ENCODE results near the gene DPM3. TPM values are rescaled to one million over a fixed set of nuclear protein-coding genes. Genes with fewer than 3 reads are reported as not detected.

Gene DPM3
- total and polyA plus RNA-seq, 7 donors = 29.2 to 220 (median 143) TPM

- Histone ChIP-seq H3K4me1 (peaks cover 0 to 2% (median 1%) of the 10 kb centered on the region in 4 donors), H3K36me3 (no peaks in the 10 kb centered on the region), H3K9me3 (no peaks in the 10 kb centered on the region), H3K27me3 (no peaks in the 10 kb centered on the region), H3K27ac (no peak overlapping the region), H3K4me3 (no peak overlapping the region)
- WGBS, 2 donors = 89 to 94% methylated on average over 7 of the region's 7 CpGs
- peak; percentile 46 for DNase-seq
- no peak for TF ChIP-seq POLR2AphosphoS5 (IDR thresholded peaks at IDR 0.05)
- intact Hi-C loops (cut with DNase I) = no loop called here
These were observed 41.8 kb upstream of the DPM3 start for GRCh38 chr1:155182052-155182550.

- H3K4me3 ChIP-seq = no peak overlapping the region
- H3K4me1 ChIP-seq = peaks cover 0 to 8% (median 6%) of the 10 kb centered on the region in 4 donors
- peak; percentile 40 for DNase-seq
- TF ChIP-seq CTCF (IDR thresholded peaks at IDR 0.05) (no peak), POLR2A (IDR thresholded peaks at IDR 0.05) (no peak), POLR2AphosphoS5 (IDR thresholded peaks at IDR 0.05) (no peak), EP300 (IDR thresholded peaks at IDR 0.05) (no peak)
- no peaks in the 10 kb centered on the region for H3K9me3 ChIP-seq
- intact Hi-C loops (cut with DNase I) = no loop called here
- H3K27me3 ChIP-seq = no peaks in the 10 kb centered on the region
- 93 to 95% methylated on average over 18 of the region's 18 CpGs for WGBS, 2 donors
- no peaks in the 10 kb centered on the region for H3K36me3 ChIP-seq
- H3K27ac ChIP-seq = no peak overlapping the region
These were observed 41.2 kb upstream of the DPM3 start for GRCh38 chr1:155181371-155182051.

- intact Hi-C loops (cut with DNase I) = no loop called here
- peaks cover 4 to 18% (median 12%) of the 10 kb centered on the region in 3 donors for H3K27me3 ChIP-seq
- peaks cover 0 to 17% (median 10%) of the 10 kb centered on the region in 4 donors for H3K4me1 ChIP-seq
- TF ChIP-seq POLR2A (IDR thresholded peaks at IDR 0.05) (no peak), CTCF (IDR thresholded peaks at IDR 0.05) (no peak), POLR2AphosphoS5 (IDR thresholded peaks at IDR 0.05) (no peak), EP300 (IDR thresholded peaks at IDR 0.05) (no peak)
- H3K4me3 ChIP-seq = no peak overlapping the region
- DNase-seq = peak; percentile 57
- no peaks in the 10 kb centered on the region for H3K36me3 ChIP-seq
- H3K9me3 ChIP-seq = no peaks in the 10 kb centered on the region
- no peak overlapping the region for H3K27ac ChIP-seq
- 67 to 91% methylated on average over 31 of the region's 31 CpGs for WGBS, 2 donors
These were observed 39.0 kb upstream of the DPM3 start for GRCh38 chr1:155179112-155180031.

GRCh38 chr1:155178441-155179111 lies 38.2 kb upstream of the DPM3 start:
- peak; percentile 56 for DNase-seq
- intact Hi-C loops (cut with DNase I) = no loop called here
- Histone ChIP-seq H3K4me1 (peaks cover 0 to 25% (median 14%) of the 10 kb centered on the region in 4 donors), H3K9me3 (no peaks in the 10 kb centered on the region), H3K4me3 (no peak overlapping the region), H3K27me3 (peaks cover 12 to 26% (median 20%) of the 10 kb centered on the region in 3 donors), H3K27ac (no peak overlapping the region), H3K36me3 (no peaks in the 10 kb centered on the region)
- TF ChIP-seq POLR2AphosphoS5 (IDR thresholded peaks at IDR 0.05) = no peak
- 83 to 89% methylated on average over 30 of the region's 30 CpGs for WGBS, 2 donors

- no peak overlapping the region for H3K4me3 ChIP-seq
- H3K27ac ChIP-seq = no peak overlapping the region
- H3K4me1 ChIP-seq = peaks cover 0 to 28% (median 16%) of the 10 kb centered on the region in 4 donors
- DNase-seq = no peak
- H3K27me3 ChIP-seq = peaks cover 12 to 29% (median 20%) of the 10 kb centered on the region in 3 donors
- TF ChIP-seq EP300 (IDR thresholded peaks at IDR 0.05) (no peak), POLR2A (IDR thresholded peaks at IDR 0.05) (no peak), POLR2AphosphoS5 (IDR thresholded peaks at IDR 0.05) (no peak), CTCF (IDR thresholded peaks at IDR 0.05) (no peak)
- intact Hi-C loops (cut with DNase I) = no loop called here
- WGBS, 2 donors = 96 to 98% methylated on average over 9 of the region's 9 CpGs
- H3K36me3 ChIP-seq = no peaks in the 10 kb centered on the region
- no peaks in the 10 kb centered on the region for H3K9me3 ChIP-seq
These were observed 37.6 kb upstream of the DPM3 start for GRCh38 chr1:155177918-155178281.
